Gastrocnemius medialis (tissue), 4 donors: ENCODE results near the gene TKTL2. TPM values are rescaled to one million over a fixed set of nuclear protein-coding genes. Genes with fewer than 3 reads are reported as not detected.

Experiments used
- ATAC-seq, 2 donors: fragments of 150-250 bp; one replicate each; pipeline ENCODE4 v1.9.1; 2016
- DNase-seq, 2 donors: peaks; one replicate each; pipeline ENCODE4 v3.0.0-alpha.2; 2019
- H3K27ac ChIP-seq, 4 donors: fragments of 200-600 bp; sonication (generic); 1 replicate in 1 of 4; 2 replicates in 3 of 4; pipeline ENCODE4 v1.5.1; 2016 to 2018; ENCODE audit warnings: mild to moderate bottlenecking in 2 of 4, moderate library complexity in 1 of 4
- H3K27me3 ChIP-seq, 3 donors: fragments of 200-600 bp; sonication (generic) in 2 of 3; 1 replicate in 1 of 3; 2 replicates in 2 of 3; pipeline versions ENCODE4 v1.5.1 to v1.6.0; 2016 to 2019; ENCODE audit warnings: mild to moderate bottlenecking in 1 of 3, moderate library complexity in 1 of 3
- H3K36me3 ChIP-seq, 2 donors: fragments of 200-600 bp; sonication (generic) in 1 of 2; one replicate each; pipeline ENCODE4 v1.5.1; 2017 to 2018
- H3K4me1 ChIP-seq, 2 donors: fragments of 200-600 bp; sonication (generic) in 1 of 2; one replicate each; pipeline ENCODE4 v1.5.1; 2016 to 2017; ENCODE audit warnings: mild to moderate bottlenecking in 2 of 2
- H3K4me3 ChIP-seq, 4 donors: fragments of 200-600 bp; sonication (generic) in 3 of 4; 1 replicate in 1 of 4; 2 replicates in 3 of 4; pipeline ENCODE4 v1.5.1; 2016 to 2019; ENCODE audit warnings: mild to moderate bottlenecking in 2 of 4
- H3K9me3 ChIP-seq, 3 donors: fragments of 200-600 bp; sonication (generic) in 2 of 3; 1 replicate in 1 of 3; 2 replicates in 2 of 3; pipeline ENCODE4 v1.5.1; 2016 to 2019
- CTCF ChIP-seq, 5 experiments: fragments of 450-650 bp in 3 of 5; fragments of 200-600 bp in 2 of 5; sonication (generic) in 2 of 5; IDR thresholded peaks in 4 of 5; conservative IDR thresholded peaks in 1 of 5; 1 replicate in 4 of 5; 2 replicates in 1 of 5; pipeline ENCODE4 v1.5.1; 2016 to 2019; ENCODE audit warnings: antibody characterized with exemption in 5 of 5, mild to moderate bottlenecking in 3 of 5, moderate library complexity in 3 of 5
- POLR2A ChIP-seq, 2 donors: fragments of 450-650 bp; IDR thresholded peaks; one replicate each; pipeline ENCODE4 v1.6.1; 2017; ENCODE audit warnings: antibody characterized with exemption in 2 of 2, mild to moderate bottlenecking in 2 of 2, moderate library complexity in 2 of 2
- in situ Hi-C, 4 donors: fragments of 200-750 bp; cut with MboI; loops; one replicate each; pipeline versions ENCODE4 v1.15.0 to v1.8.0; 2017; ENCODE audit warnings: low sequenced_read_pairs in 4 of 4
- intact Hi-C: fragments of 100-400 bp; cut with DNase I; formaldehyde crosslinking; loops from one replicate; pipeline ENCODE4 v1.15.1; 2023; ENCODE audit warnings: low total_unique reads
- total RNA-seq, 4 donors: library from RNA; depleted of rRNA; stranded (reverse); fragments of >200 nt; gene quantifications; one replicate each; pipeline versions ENCODE4 v1.1.0 to v1.2.3, GENCODE V29; 2016

The TKTL2 gene
- total RNA-seq, 4 donors from 2014 or later: not detected

- no peak overlapping the region for H3K27ac ChIP-seq
- TF ChIP-seq POLR2A (IDR thresholded peaks at IDR 0.05): no peak
- no peak for TF ChIP-seq CTCF (IDR thresholded peaks at IDR 0.05 in 4 of 5, conservative IDR thresholded peaks at IDR 0.05 in 1 of 5)
- ATAC-seq: no peak
- no peaks in the 10 kb centered on the region for H3K4me1 ChIP-seq
- peaks cover 0 to 2% (median 0%) of the 10 kb centered on the region in 3 donors for H3K27me3 ChIP-seq
- in situ Hi-C loops (loop anchor here in 1 of 4 donors (25.0 kb wide), 1 partner anchor 320 kb away; the partner anchor contains the start of gene NAF1), intact Hi-C loops (no loop called here)
- H3K4me3 ChIP-seq: no peak overlapping the region
- DNase-seq: no peak
- H3K36me3 ChIP-seq: no peaks in the 10 kb centered on the region
- H3K9me3 ChIP-seq: no peaks in the 10 kb centered on the region
Measured at GRCh38 chr4:163482190-163482589, 8.6 kb upstream of the TKTL2 start.

GRCh38 chr4:163476761-163477438 lies 3.3 kb upstream of the TKTL2 start:
- no peak overlapping the region for H3K4me3 ChIP-seq
- in situ Hi-C loops: loop anchor here in 1 of 4 donors (25.0 kb wide), 1 partner anchor 315 kb away; the partner anchor contains the start of gene NAF1
- no peaks in the 10 kb centered on the region for H3K4me1 ChIP-seq
- H3K27ac ChIP-seq: no peak overlapping the region
- intact Hi-C loops: no loop called here
- no peak for ATAC-seq
- no peak for DNase-seq
- no peaks in the 10 kb centered on the region for H3K9me3 ChIP-seq
- TF ChIP-seq CTCF (IDR thresholded peaks at IDR 0.05 in 4 of 5, conservative IDR thresholded peaks at IDR 0.05 in 1 of 5) (no peak), POLR2A (IDR thresholded peaks at IDR 0.05) (no peak)
- no peaks in the 10 kb centered on the region for H3K36me3 ChIP-seq
- H3K27me3 ChIP-seq: no peaks in the 10 kb centered on the region

GRCh38 chr4:163474027-163474426 lies 473 bp upstream of the TKTL2 start:
- ATAC-seq (no peak), DNase-seq (no peak)
- H3K27me3 ChIP-seq: no peaks in the 10 kb centered on the region
- H3K4me3 ChIP-seq: no peak overlapping the region
- intact Hi-C loops: no loop called here
- H3K4me1 ChIP-seq: no peaks in the 10 kb centered on the region
- no peaks in the 10 kb centered on the region for H3K36me3 ChIP-seq
- no peak overlapping the region for H3K27ac ChIP-seq
- TF ChIP-seq CTCF (IDR thresholded peaks at IDR 0.05 in 4 of 5, conservative IDR thresholded peaks at IDR 0.05 in 1 of 5): no peak
- TF ChIP-seq POLR2A (IDR thresholded peaks at IDR 0.05): no peak
- in situ Hi-C loops: no loop called here
- H3K9me3 ChIP-seq: no peaks in the 10 kb centered on the region

GRCh38 chr4:163473130-163473529 lies 424 bp downstream of the TKTL2 start:
- no peak for ATAC-seq
- in situ Hi-C loops (no loop called here), intact Hi-C loops (no loop called here)
- H3K36me3 ChIP-seq: no peaks in the 10 kb centered on the region
- H3K27ac ChIP-seq: no peak overlapping the region
- DNase-seq: no peak
- no peaks in the 10 kb centered on the region for H3K9me3 ChIP-seq
- no peak overlapping the region for H3K4me3 ChIP-seq
- TF ChIP-seq POLR2A (IDR thresholded peaks at IDR 0.05) (no peak), CTCF (IDR thresholded peaks at IDR 0.05 in 4 of 5, conservative IDR thresholded peaks at IDR 0.05 in 1 of 5) (no peak)
- H3K27me3 ChIP-seq: no peaks in the 10 kb centered on the region
- no peaks in the 10 kb centered on the region for H3K4me1 ChIP-seq

- Histone ChIP-seq H3K36me3 (no peaks in the 10 kb centered on the region), H3K4me1 (no peaks in the 10 kb centered on the region), H3K9me3 (no peaks in the 10 kb centered on the region), H3K27ac (no peak overlapping the region), H3K4me3 (no peak overlapping the region), H3K27me3 (no peaks in the 10 kb centered on the region)
- intact Hi-C loops: no loop called here
- no peak for TF ChIP-seq CTCF (IDR thresholded peaks at IDR 0.05 in 4 of 5, conservative IDR thresholded peaks at IDR 0.05 in 1 of 5)
- TF ChIP-seq POLR2A (IDR thresholded peaks at IDR 0.05): no peak
- ATAC-seq (no peak), DNase-seq (no peak)
- in situ Hi-C loops: no loop called here
Measured at GRCh38 chr4:163470391-163470790, 3.2 kb downstream of the TKTL2 start.
